Measurements from ENCODE around the gene CD74. TPM values are rescaled to one million over a fixed set of nuclear protein-coding genes. Genes with fewer than 3 reads are reported as not detected.

CD74 gene
- total RNA-seq, 1 donor from 2014 or later = 251 TPM

- intact Hi-C loops (cut with micrococcal nuclease) = no loop called here
- Histone ChIP-seq H3K4me3 (no peak overlapping the region), H3K9me3 (replicated peaks) (no peaks in the 10 kb centered on the region), H3K4me1 (peaks cover 51% of the 10 kb centered on the region), H3K27me3 (ENCODE audit: low read depth) (no peaks in the 10 kb centered on the region), H3K36me3 (peaks cover 16% of the 10 kb centered on the region), H3K27ac (replicated peaks) (no peak overlapping the region)
- TF ChIP-seq CTCF (IDR thresholded peaks at IDR 0.05; ENCODE audit: borderline replicate concordance) = no peak
- no peak for DNase-seq
Measured at GRCh38 chr5:150406103-150406722, 6.5 kb downstream of the CD74 start.

DNA sequence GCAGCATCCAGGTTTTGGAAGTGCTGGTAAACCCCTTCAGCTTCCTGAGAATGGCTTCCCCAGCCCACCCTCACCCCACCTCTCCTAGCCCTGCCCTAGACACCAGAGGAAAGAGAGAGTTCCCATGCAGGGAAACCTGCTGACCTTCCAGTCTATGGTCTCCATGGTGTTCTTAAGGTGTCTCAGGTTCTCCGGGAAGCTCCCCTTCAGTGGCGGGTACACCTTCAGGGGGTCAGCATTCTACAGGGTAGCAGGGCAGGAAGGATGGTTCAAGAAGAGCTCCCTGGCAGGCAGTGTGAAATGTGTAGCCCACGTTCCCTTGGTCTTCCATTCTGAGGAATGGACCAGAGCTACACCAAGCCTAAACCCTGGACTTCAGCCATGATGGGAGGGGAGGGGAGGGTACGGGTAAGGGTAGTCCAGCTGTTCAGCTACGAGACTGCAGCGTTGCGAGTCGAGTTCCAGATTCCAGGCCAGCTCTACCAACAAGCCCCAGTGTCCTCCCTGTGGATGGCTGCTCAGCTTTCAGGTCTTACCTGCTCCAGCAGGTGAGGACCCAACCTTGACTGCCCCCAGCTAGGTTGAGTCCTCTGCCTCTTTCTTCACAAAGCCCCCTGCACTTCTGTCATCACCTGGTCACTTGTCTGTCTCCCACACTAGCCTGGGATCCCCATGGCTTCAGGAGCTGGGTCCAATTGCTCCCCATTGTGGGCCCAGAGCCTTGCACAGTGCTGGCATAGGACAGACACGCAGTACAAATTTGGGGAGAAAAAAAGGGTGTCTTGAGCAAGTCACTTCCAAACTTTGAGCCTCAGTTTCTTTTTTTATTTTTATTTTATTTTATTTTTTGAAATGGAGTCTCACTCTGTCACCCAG lies 7.5 kb downstream of the CD74 start:
- Histone ChIP-seq H3K27ac (replicated peaks) (no peak overlapping the region), H3K27me3 (ENCODE audit: low read depth) (no peaks in the 10 kb centered on the region), H3K9me3 (replicated peaks) (no peaks in the 10 kb centered on the region), H3K4me3 (no peak overlapping the region), H3K4me1 (peaks cover 41% of the 10 kb centered on the region), H3K36me3 (peaks cover 25% of the 10 kb centered on the region)
- intact Hi-C loops (cut with micrococcal nuclease) = no loop called here
- no peak for DNase-seq
- TF ChIP-seq CTCF (IDR thresholded peaks at IDR 0.05; ENCODE audit: borderline replicate concordance) = no peak

- Histone ChIP-seq H3K36me3 (peaks cover 32% of the 10 kb centered on the region), H3K27ac (replicated peaks) (no peak overlapping the region), H3K27me3 (ENCODE audit: low read depth) (no peaks in the 10 kb centered on the region), H3K4me1 (peaks cover 37% of the 10 kb centered on the region), H3K4me3 (no peak overlapping the region), H3K9me3 (replicated peaks) (no peaks in the 10 kb centered on the region)
- DNase-seq = no peak
- intact Hi-C loops (cut with micrococcal nuclease) = no loop called here
- TF ChIP-seq CTCF (IDR thresholded peaks at IDR 0.05; ENCODE audit: borderline replicate concordance) = no peak
Measured at GRCh38 chr5:150404535-150404934, 8.2 kb downstream of the CD74 start.

- Histone ChIP-seq H3K27ac (replicated peaks) (no peak overlapping the region), H3K9me3 (replicated peaks) (no peaks in the 10 kb centered on the region), H3K4me3 (no peak overlapping the region), H3K4me1 (peaks cover 33% of the 10 kb centered on the region), H3K27me3 (ENCODE audit: low read depth) (no peaks in the 10 kb centered on the region), H3K36me3 (peaks cover 36% of the 10 kb centered on the region)
- TF ChIP-seq CTCF (IDR thresholded peaks at IDR 0.05; ENCODE audit: borderline replicate concordance) = no peak
- intact Hi-C loops (cut with micrococcal nuclease) = no loop called here
- DNase-seq = no peak
Measured at GRCh38 chr5:150404121-150404520, 8.6 kb downstream of the CD74 start.

DNA sequence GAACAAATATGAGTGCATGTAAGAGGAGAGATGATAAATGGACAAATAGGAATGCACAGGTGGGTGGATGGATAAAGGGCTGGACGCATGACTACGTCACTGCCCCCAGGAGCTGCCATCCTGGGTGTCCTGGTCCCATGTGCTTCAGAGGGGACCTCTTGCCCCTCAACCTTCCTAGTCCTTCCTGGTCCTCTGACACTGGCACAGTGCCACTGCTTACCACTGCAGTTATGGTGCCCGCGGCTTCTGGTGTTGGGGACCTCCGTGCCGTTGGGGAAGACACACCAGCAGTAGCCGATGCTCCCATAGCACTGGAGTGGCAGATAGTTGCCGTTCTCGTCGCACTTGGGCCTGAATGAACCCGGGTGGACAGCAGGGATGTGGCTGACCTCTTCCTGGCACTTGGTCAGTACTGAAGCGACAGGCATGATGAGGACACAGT lies 9.8 kb downstream of the CD74 start:
- Histone ChIP-seq H3K4me1 (peaks cover 21% of the 10 kb centered on the region), H3K9me3 (replicated peaks) (no peaks in the 10 kb centered on the region), H3K36me3 (peaks cover 48% of the 10 kb centered on the region), H3K4me3 (no peak overlapping the region), H3K27ac (replicated peaks) (no peak overlapping the region), H3K27me3 (ENCODE audit: low read depth) (no peaks in the 10 kb centered on the region)
- no peak for TF ChIP-seq CTCF (IDR thresholded peaks at IDR 0.05; ENCODE audit: borderline replicate concordance)
- no peak for DNase-seq
- intact Hi-C loops (cut with micrococcal nuclease) = no loop called here
